ENCODE results near the gene USF3. TPM values are rescaled to one million over a fixed set of nuclear protein-coding genes. Genes with fewer than 3 reads are reported as not detected.

USF3 gene
- total RNA-seq, 1 donor from 2014 or later: 12.0 TPM

DNA sequence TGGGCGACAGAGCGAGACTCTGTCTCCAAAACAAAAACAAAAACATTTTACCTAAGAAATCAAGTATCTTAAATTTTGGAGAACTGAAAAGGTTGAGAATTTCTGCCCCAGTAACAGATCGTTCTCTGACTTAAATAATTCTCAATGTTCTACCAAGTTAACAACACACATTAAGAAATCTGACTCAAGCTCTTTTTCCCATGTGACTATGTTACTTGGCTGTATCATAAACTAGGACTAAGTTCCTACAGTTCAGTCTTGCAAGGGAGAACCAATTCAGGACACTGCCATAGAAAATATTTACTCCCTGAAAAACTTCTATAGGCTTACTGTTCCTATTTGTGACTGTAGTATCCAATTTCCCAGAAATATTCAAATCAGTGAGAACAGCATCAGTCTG is 20.9 kb upstream of the USF3 start:
- peaks cover 3% of the 10 kb centered on the region for H3K27me3 Mint-ChIP-seq (ENCODE audit: unreplicated experiment)
- H3K4me1 Mint-ChIP-seq (ENCODE audit: unreplicated experiment): peaks cover 12% of the 10 kb centered on the region
- H3K27ac Mint-ChIP-seq (ENCODE audit: unreplicated experiment): no peak overlapping the region
- H3K9me3 Mint-ChIP-seq (ENCODE audit: unreplicated experiment): no peaks in the 10 kb centered on the region
- no peak overlapping the region for H3K4me3 Mint-ChIP-seq (ENCODE audit: unreplicated experiment)
- no peak for DNase-seq (ENCODE audit: extremely low spot score, unreplicated experiment)
- TF ChIP-seq, protein P1, sequence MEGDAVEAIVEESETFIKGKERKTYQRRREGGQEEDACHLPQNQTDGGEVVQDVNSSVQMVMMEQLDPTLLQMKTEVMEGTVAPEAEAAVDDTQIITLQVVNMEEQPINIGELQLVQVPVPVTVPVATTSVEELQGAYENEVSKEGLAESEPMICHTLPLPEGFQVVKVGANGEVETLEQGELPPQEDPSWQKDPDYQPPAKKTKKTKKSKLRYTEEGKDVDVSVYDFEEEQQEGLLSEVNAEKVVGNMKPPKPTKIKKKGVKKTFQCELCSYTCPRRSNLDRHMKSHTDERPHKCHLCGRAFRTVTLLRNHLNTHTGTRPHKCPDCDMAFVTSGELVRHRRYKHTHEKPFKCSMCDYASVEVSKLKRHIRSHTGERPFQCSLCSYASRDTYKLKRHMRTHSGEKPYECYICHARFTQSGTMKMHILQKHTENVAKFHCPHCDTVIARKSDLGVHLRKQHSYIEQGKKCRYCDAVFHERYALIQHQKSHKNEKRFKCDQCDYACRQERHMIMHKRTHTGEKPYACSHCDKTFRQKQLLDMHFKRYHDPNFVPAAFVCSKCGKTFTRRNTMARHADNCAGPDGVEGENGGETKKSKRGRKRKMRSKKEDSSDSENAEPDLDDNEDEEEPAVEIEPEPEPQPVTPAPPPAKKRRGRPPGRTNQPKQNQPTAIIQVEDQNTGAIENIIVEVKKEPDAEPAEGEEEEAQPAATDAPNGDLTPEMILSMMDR (IDR thresholded peaks at IDR 0.05): no peak
- H3K36me3 Mint-ChIP-seq (ENCODE audit: unreplicated experiment): peaks cover 37% of the 10 kb centered on the region

DNA sequence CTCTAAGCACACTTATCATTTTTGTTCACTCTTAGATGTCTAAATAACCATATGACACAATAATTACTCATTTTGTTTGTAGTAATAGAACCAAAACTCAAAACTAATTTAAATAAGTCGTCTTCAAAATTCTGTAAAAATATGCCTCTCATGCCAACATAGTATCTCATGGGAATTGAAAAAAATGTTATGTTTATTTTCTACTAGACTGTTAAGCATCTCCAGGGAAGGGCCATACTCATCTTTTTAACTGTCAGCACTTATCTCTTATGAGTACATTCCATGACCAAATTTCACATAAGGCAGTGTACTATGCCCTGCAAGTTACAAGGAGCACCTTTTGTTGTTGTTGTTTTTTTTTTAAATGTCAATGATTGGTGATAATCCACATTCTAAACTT is 18.3 kb upstream of the USF3 start:
- Mint-ChIP-seq H3K27ac (ENCODE audit: unreplicated experiment) (no peak overlapping the region), H3K4me3 (ENCODE audit: unreplicated experiment) (no peak overlapping the region), H3K4me1 (ENCODE audit: unreplicated experiment) (peaks cover 6% of the 10 kb centered on the region), H3K27me3 (ENCODE audit: unreplicated experiment) (peaks cover 19% of the 10 kb centered on the region), H3K36me3 (ENCODE audit: unreplicated experiment) (peaks cover 16% of the 10 kb centered on the region), H3K9me3 (ENCODE audit: unreplicated experiment) (no peaks in the 10 kb centered on the region)
- TF ChIP-seq, protein P1 (IDR thresholded peaks at IDR 0.05): no peak
- DNase-seq (ENCODE audit: extremely low spot score, unreplicated experiment): no peak

DNA sequence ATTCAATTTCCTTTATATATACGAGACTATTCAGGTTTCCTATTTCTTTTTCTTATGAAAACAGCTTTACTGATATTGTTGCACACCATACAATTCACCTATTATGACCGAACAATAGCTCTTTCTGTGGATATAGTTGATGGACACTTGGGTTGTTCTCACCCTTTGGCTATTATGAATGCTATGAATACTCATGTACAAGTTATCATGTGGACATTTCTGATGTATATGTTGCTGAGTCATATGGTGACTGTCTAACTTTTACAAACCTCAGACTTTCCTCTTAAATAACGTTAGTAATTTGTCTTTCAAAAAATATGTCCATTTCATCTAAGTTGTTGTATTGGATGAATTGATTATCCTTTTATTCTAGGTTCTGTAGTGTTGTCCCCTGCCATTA is 15.7 kb upstream of the USF3 start:
- TF ChIP-seq, protein P1 (IDR thresholded peaks at IDR 0.05): no peak
- H3K27ac Mint-ChIP-seq (ENCODE audit: unreplicated experiment): no peak overlapping the region
- H3K36me3 Mint-ChIP-seq (ENCODE audit: unreplicated experiment): peaks cover 5% of the 10 kb centered on the region
- DNase-seq (ENCODE audit: extremely low spot score, unreplicated experiment): no peak
- H3K27me3 Mint-ChIP-seq (ENCODE audit: unreplicated experiment): peaks cover 22% of the 10 kb centered on the region
- no peaks in the 10 kb centered on the region for H3K9me3 Mint-ChIP-seq (ENCODE audit: unreplicated experiment)
- H3K4me3 Mint-ChIP-seq (ENCODE audit: unreplicated experiment): no peak overlapping the region
- H3K4me1 Mint-ChIP-seq (ENCODE audit: unreplicated experiment): peaks cover 6% of the 10 kb centered on the region

DNA sequence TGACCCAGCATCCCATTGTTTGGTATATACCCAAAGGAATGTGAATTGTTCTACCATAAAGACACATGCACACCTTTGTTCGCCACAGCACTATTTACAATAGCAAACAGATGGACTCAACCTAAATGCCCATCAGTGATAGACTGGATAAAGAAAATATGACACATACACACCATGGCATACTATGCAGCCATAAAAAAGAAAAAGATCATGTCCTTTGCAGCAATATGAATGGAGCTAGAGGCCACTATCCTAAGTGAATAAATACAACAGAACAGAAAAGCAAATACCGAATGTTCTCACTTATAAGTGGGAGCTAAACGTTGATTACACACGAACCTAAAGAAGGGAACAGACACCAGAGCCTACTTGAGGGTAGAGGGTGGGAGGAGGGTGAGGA is 11.4 kb upstream of the USF3 start:
- no peak overlapping the region for H3K27ac Mint-ChIP-seq (ENCODE audit: unreplicated experiment)
- H3K4me1 Mint-ChIP-seq (ENCODE audit: unreplicated experiment): no peaks in the 10 kb centered on the region
- H3K36me3 Mint-ChIP-seq (ENCODE audit: unreplicated experiment): no peaks in the 10 kb centered on the region
- peaks cover 29% of the 10 kb centered on the region for H3K27me3 Mint-ChIP-seq (ENCODE audit: unreplicated experiment)
- TF ChIP-seq, protein P1 (IDR thresholded peaks at IDR 0.05): no peak
- no peak for DNase-seq (ENCODE audit: extremely low spot score, unreplicated experiment)
- no peaks in the 10 kb centered on the region for H3K9me3 Mint-ChIP-seq (ENCODE audit: unreplicated experiment)
- no peak overlapping the region for H3K4me3 Mint-ChIP-seq (ENCODE audit: unreplicated experiment)

DNA sequence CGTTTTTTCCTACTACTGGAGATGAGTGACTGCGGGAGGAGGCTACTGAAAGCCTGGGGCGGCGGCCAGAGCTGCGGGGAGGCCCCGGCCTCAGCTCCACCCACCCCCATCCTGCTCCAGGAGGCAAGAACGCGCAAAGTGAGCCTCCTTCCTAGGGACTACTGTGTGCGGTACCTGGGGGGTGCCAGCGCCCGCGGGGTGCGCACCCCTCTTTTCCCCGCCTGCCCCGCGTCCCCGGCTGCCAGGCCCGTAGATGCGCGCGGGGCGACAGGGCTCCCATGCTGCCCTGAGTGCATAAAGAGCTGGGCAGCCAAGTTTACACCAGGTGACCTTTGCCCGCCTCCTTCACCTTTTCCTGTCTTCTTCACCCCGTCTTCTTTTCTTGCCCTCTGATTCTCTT is 2.5 kb upstream of the USF3 start:
- no peak for DNase-seq (ENCODE audit: extremely low spot score, unreplicated experiment)
- Mint-ChIP-seq H3K36me3 (ENCODE audit: unreplicated experiment) (no peaks in the 10 kb centered on the region), H3K27ac (ENCODE audit: unreplicated experiment) (peak overlapping the region; percentile 63), H3K9me3 (ENCODE audit: unreplicated experiment) (no peaks in the 10 kb centered on the region), H3K4me3 (ENCODE audit: unreplicated experiment) (no peak overlapping the region), H3K27me3 (ENCODE audit: unreplicated experiment) (no peaks in the 10 kb centered on the region), H3K4me1 (ENCODE audit: unreplicated experiment) (peaks cover 16% of the 10 kb centered on the region)
- TF ChIP-seq, protein P1 (IDR thresholded peaks at IDR 0.05): no peak
